ENCODE results near the gene PRRC2B.
A peak's percentile ranks its signal among the peaks of the same experiment; 100 is the strongest.

The PRRC2B gene

GRCh38 chr9:131429121-131430012, 35.5 kb downstream of the PRRC2B start:
- H3K27ac ChIP-seq, result no peak overlapping the region
- no peak overlapping the region for H3K4me3 ChIP-seq
- no peak for DNase-seq (ENCODE audit: low spot score)
- no peak for TF ChIP-seq CTCF (IDR thresholded peaks at IDR 0.05)

- Histone ChIP-seq H3K4me3 (no peak overlapping the region), H3K27ac (no peak overlapping the region)
- TF ChIP-seq CTCF (IDR thresholded peaks at IDR 0.05), result no peak
- DNase-seq (ENCODE audit: low spot score), result no peak
Measured at GRCh38 chr9:131432050-131432449, 38.2 kb downstream of the PRRC2B start.

- no peak for TF ChIP-seq CTCF (IDR thresholded peaks at IDR 0.05)
- H3K27ac ChIP-seq, result peak overlapping the region in 1 of 2 donors; percentile 51
Measured at GRCh38 chr9:131432597-131433301, 38.9 kb downstream of the PRRC2B start.

GRCh38 chr9:131433302-131433854, 39.5 kb downstream of the PRRC2B start:
- no peak for TF ChIP-seq CTCF (IDR thresholded peaks at IDR 0.05)
- Histone ChIP-seq H3K4me3 (no peak overlapping the region), H3K27ac (peak overlapping the region in 1 of 2 donors; percentile 51)
- DNase-seq (ENCODE audit: low spot score), result no peak

More at GRCh38 chr9:131432597-131433301, 38.9 kb downstream of the PRRC2B start:
- H3K4me3 ChIP-seq, result no peak overlapping the region
- no peak for DNase-seq (ENCODE audit: low spot score)

- Histone ChIP-seq H3K4me3 (no peak overlapping the region), H3K27ac (no peak overlapping the region)
- TF ChIP-seq CTCF (IDR thresholded peaks at IDR 0.05), result no peak
- no peak for DNase-seq (ENCODE audit: low spot score)
Measured at GRCh38 chr9:131434673-131435072, 40.8 kb downstream of the PRRC2B start.

- no peak for TF ChIP-seq CTCF (IDR thresholded peaks at IDR 0.05)
- Histone ChIP-seq H3K27ac (peak overlapping the region; percentile 44 to 75), H3K4me3 (peak overlapping the region; percentile 21)
- no peak for DNase-seq (ENCODE audit: low spot score)
Measured at GRCh38 chr9:131436376-131436775, 42.5 kb downstream of the PRRC2B start.
